ENCODE measurements around the gene ATP11A. TPM values are rescaled to one million over a fixed set of nuclear protein-coding genes. Genes with fewer than 3 reads are reported as not detected.

ATP11A gene
- polyA plus RNA-seq, 4 donors: 3.2 to 79.6 (median 9.5) TPM

DNA sequence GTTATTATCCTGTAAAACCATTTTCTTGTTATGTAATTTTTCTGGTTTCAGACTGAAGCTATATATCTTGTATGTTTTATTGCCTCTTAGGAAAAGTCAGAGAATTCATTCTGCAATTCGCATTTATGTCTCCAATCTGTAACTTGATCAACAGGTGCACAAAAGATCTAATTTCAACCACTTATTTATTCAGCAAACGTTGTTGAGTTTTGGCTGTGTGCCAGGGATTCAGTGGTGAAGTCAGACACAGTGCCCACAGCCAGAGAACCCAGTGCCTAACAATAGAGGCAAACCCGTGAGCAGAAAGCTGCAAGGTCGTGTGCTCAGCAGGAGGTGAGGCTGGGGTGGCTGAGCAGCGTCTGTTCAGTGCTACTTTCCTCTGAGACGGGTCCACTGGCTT, 159.7 kb downstream of the ATP11A start:
- Histone ChIP-seq H3K36me3 (ENCODE audit: control insufficient read depth in 3 of 3, insufficient read depth in 2 of 3, low read depth in 1 of 3, low read length in 3 of 3) (peaks cover 7 to 63% (median 8%) of the 10 kb centered on the region in 3 donors), H3K4me1 (ENCODE audit: control insufficient read depth in 3 of 3, insufficient read depth in 2 of 3, low read depth in 1 of 3, low read length in 2 of 3) (no peaks in the 10 kb centered on the region), H3K27ac (ENCODE audit: low read depth in 1 of 3, low read length in 2 of 3) (no peak overlapping the region), H3K27me3 (ENCODE audit: control insufficient read depth in 3 of 3, insufficient read depth in 3 of 3, low read length in 3 of 3) (no peaks in the 10 kb centered on the region), H3K9me3 (ENCODE audit: control insufficient read depth in 2 of 2, insufficient read depth in 1 of 2, low read depth in 1 of 2, low read length in 1 of 2) (peaks cover 0 to 11% of the 10 kb centered on the region in 2 donors), H3K4me3 (ENCODE audit: low read depth in 1 of 3, low read length in 3 of 3) (no peak overlapping the region)
- WGBS, 3 donors: 62 to 74% (median 69%) methylated on average over 6 of the region's 6 CpGs
- peak in 1 of 2 donors; percentile 3 for DNase-seq
- FAIRE-seq: no peak

DNA sequence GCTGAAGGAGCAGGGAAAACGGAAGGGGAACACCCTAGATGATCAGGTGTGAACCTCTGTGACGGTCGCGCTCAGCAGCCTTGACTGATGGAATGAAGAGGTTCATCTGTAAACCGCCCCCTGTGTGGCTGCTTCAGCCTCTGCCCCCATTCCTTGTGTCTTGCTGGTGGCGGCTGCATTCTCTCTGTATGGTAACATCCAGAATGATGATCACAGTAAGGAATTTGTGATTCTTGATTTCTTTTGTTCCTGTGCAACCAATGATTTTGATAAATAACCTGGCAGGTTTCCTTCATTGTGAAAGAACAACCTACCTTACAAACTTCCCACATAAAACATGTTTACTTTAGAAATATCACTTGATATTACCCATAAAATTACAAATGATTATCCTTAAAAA, 160.4 kb downstream of the ATP11A start:
- Histone ChIP-seq H3K27me3 (ENCODE audit: control insufficient read depth in 3 of 3, insufficient read depth in 3 of 3, low read length in 3 of 3) (no peaks in the 10 kb centered on the region), H3K9me3 (ENCODE audit: control insufficient read depth in 2 of 2, insufficient read depth in 1 of 2, low read depth in 1 of 2, low read length in 1 of 2) (peaks cover 0 to 11% of the 10 kb centered on the region in 2 donors), H3K27ac (ENCODE audit: low read depth in 1 of 3, low read length in 2 of 3) (no peak overlapping the region), H3K4me1 (ENCODE audit: control insufficient read depth in 3 of 3, insufficient read depth in 2 of 3, low read depth in 1 of 3, low read length in 2 of 3) (no peaks in the 10 kb centered on the region), H3K36me3 (ENCODE audit: control insufficient read depth in 3 of 3, insufficient read depth in 2 of 3, low read depth in 1 of 3, low read length in 3 of 3) (peaks cover 7 to 60% (median 8%) of the 10 kb centered on the region in 3 donors), H3K4me3 (ENCODE audit: low read depth in 1 of 3, low read length in 3 of 3) (no peak overlapping the region)
- WGBS, 3 donors: 97% methylated on average over 6 of the region's 6 CpGs
- no peak for FAIRE-seq
- no peak for DNase-seq

DNA sequence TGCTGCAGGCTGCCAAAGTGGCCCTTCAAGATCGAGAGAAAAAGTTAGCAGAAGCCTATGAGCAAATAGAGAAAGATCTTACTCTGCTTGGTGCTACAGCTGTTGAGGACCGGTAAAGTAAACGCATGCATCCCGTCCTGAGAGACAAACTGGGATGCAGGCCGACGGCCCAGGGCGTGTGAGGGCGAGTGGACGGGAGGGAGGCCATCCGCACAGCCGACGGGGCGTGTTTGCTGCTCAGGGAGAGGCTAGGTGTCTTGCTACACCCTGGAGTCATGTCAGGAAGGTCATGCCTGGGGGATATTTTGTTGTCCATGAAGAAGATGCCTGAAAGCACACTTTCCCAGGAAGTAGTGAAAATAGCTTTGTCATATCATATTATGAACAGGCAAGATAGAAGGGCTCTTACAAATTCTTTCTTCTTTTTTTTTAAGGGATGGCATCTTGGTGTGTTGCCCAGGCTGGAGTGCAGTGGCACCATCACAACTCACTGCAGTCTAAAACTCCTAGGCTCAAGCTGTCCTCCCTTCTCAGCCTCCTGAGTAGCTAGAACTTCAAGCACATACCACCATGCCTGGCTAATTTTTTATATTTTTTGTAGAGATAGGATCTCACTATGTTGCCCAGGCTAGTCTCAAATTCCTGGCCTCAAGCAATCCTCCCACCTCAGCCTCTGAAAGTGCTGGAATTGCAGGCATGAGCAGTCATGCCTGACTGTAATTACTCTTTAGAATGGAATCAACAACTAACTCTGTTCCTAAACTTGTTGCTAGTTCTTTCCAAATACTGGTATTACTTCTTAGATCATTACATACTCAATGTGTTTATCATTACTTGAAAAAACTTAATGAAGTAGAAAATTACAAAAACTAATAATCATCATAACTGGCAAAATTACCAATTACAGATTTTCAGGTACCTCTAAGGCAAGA, 161.5 kb downstream of the ATP11A start:
- peaks cover 7 to 58% (median 10%) of the 10 kb centered on the region in 3 donors for H3K36me3 ChIP-seq (ENCODE audit: control insufficient read depth in 3 of 3, insufficient read depth in 2 of 3, low read depth in 1 of 3, low read length in 3 of 3)
- DNase-seq: no peak
- WGBS, 3 donors: 88 to 96% (median 93%) methylated on average over 13 of the region's 13 CpGs

DNA sequence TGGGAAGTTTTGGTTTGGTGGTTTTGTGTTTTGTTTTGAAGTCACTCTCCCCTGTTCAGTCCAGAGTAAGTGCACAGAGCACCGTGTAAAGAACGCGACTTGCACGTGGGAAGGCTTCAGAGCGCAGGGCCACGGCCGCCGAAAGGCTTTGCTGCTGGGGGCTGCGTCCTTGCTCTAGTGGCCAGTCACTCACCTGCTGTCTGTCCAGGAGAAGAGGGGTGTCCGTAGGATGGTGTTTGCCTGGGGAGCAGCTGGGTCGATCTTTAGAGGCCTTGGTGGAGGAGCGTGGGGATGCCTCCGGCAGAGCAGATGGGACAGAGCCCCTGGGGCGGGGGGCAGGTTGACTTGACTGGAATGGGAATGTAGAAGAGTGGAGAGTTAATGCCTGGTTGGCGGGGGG, 162.6 kb downstream of the ATP11A start:
- H3K9me3 ChIP-seq (ENCODE audit: control insufficient read depth in 2 of 2, insufficient read depth in 1 of 2, low read depth in 1 of 2, low read length in 1 of 2): peaks cover 0 to 6% of the 10 kb centered on the region in 2 donors
- peaks cover 7 to 52% (median 11%) of the 10 kb centered on the region in 3 donors for H3K36me3 ChIP-seq (ENCODE audit: control insufficient read depth in 3 of 3, insufficient read depth in 2 of 3, low read depth in 1 of 3, low read length in 3 of 3)

More for the DNA sequence above, 161.5 kb downstream of the ATP11A start:
- Histone ChIP-seq H3K27ac (ENCODE audit: low read depth in 1 of 3, low read length in 2 of 3) (no peak overlapping the region), H3K4me1 (ENCODE audit: control insufficient read depth in 3 of 3, insufficient read depth in 2 of 3, low read depth in 1 of 3, low read length in 2 of 3) (no peaks in the 10 kb centered on the region), H3K4me3 (ENCODE audit: low read depth in 1 of 3, low read length in 3 of 3) (no peak overlapping the region), H3K9me3 (ENCODE audit: control insufficient read depth in 2 of 2, insufficient read depth in 1 of 2, low read depth in 1 of 2, low read length in 1 of 2) (peaks cover 0 to 11% of the 10 kb centered on the region in 2 donors), H3K27me3 (ENCODE audit: control insufficient read depth in 3 of 3, insufficient read depth in 3 of 3, low read length in 3 of 3) (no peaks in the 10 kb centered on the region)
- FAIRE-seq: no peak

DNA sequence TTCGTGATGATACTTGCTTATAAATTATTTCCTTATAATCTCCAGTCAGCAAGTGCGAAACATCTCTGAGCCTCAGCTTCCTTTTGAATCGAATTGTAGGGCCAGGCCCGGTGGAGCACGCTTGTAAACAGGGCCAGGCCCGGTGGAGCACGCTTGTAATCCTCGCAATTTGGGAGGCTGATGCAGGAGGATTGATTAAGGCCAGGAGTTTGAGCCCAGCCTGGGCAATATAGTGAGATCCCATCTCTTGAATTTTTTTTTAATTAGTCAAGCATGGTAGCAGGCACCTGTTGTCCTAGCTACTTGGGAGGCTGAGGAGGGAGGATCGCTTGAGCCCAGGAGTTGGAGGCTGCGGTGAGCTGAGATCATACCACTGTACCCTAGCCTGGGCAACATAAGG, 163.0 kb downstream of the ATP11A start:
- Histone ChIP-seq H3K9me3 (ENCODE audit: control insufficient read depth in 2 of 2, insufficient read depth in 1 of 2, low read depth in 1 of 2, low read length in 1 of 2) (peaks cover 0 to 2% of the 10 kb centered on the region in 2 donors), H3K4me3 (ENCODE audit: low read depth in 1 of 3, low read length in 3 of 3) (no peak overlapping the region), H3K27ac (ENCODE audit: low read depth in 1 of 3, low read length in 2 of 3) (no peak overlapping the region), H3K36me3 (ENCODE audit: control insufficient read depth in 3 of 3, insufficient read depth in 2 of 3, low read depth in 1 of 3, low read length in 3 of 3) (peaks cover 7 to 52% (median 11%) of the 10 kb centered on the region in 3 donors), H3K27me3 (ENCODE audit: control insufficient read depth in 3 of 3, insufficient read depth in 3 of 3, low read length in 3 of 3) (no peaks in the 10 kb centered on the region), H3K4me1 (ENCODE audit: control insufficient read depth in 3 of 3, insufficient read depth in 2 of 3, low read depth in 1 of 3, low read length in 2 of 3) (no peaks in the 10 kb centered on the region)
- FAIRE-seq (no peak), DNase-seq (no peak)
- 95 to 98% (median 98%) methylated on average over 10 of the region's 10 CpGs for WGBS, 3 donors

More for the DNA sequence above, 162.6 kb downstream of the ATP11A start:
- no peaks in the 10 kb centered on the region for H3K4me1 ChIP-seq (ENCODE audit: control insufficient read depth in 3 of 3, insufficient read depth in 2 of 3, low read depth in 1 of 3, low read length in 2 of 3)
- no peak overlapping the region for H3K27ac ChIP-seq (ENCODE audit: low read depth in 1 of 3, low read length in 2 of 3)
- WGBS, 3 donors: 90 to 98% (median 91%) methylated on average over 15 of the region's 15 CpGs
- H3K27me3 ChIP-seq (ENCODE audit: control insufficient read depth in 3 of 3, insufficient read depth in 3 of 3, low read length in 3 of 3): no peaks in the 10 kb centered on the region
- no peak for DNase-seq
- H3K4me3 ChIP-seq (ENCODE audit: low read depth in 1 of 3, low read length in 3 of 3): no peak overlapping the region
- no peak for FAIRE-seq

DNA sequence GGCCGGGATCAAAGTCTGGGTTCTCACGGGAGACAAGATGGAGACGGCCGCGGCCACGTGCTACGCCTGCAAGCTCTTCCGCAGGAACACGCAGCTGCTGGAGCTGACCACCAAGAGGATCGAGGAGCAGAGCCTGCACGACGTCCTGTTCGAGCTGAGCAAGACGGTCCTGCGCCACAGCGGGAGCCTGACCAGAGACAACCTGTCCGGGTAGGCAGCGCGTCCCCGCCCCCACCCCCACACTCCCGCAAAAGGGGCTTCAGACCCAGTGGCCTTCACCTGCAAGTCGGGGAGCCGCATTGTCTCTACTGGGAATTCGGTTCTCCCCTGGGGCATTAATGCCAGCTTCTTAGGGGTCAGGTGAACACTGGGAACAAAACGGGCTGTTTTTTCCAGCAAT, 164.5 kb downstream of the ATP11A start:
- Histone ChIP-seq H3K4me3 (ENCODE audit: low read depth in 1 of 3, low read length in 3 of 3) (no peak overlapping the region), H3K27me3 (ENCODE audit: control insufficient read depth in 3 of 3, insufficient read depth in 3 of 3, low read length in 3 of 3) (no peaks in the 10 kb centered on the region), H3K36me3 (ENCODE audit: control insufficient read depth in 3 of 3, insufficient read depth in 2 of 3, low read depth in 1 of 3, low read length in 3 of 3) (peaks cover 11 to 65% (median 11%) of the 10 kb centered on the region in 3 donors), H3K9me3 (ENCODE audit: control insufficient read depth in 2 of 2, insufficient read depth in 1 of 2, low read depth in 1 of 2, low read length in 1 of 2) (no peaks in the 10 kb centered on the region), H3K4me1 (ENCODE audit: control insufficient read depth in 3 of 3, insufficient read depth in 2 of 3, low read depth in 1 of 3, low read length in 2 of 3) (no peaks in the 10 kb centered on the region), H3K27ac (ENCODE audit: low read depth in 1 of 3, low read length in 2 of 3) (no peak overlapping the region)
- DNase-seq (no peak), FAIRE-seq (no peak)
- WGBS, 3 donors: 94 to 96% (median 95%) methylated on average over 21 to 25 of the region's 25 CpGs

DNA sequence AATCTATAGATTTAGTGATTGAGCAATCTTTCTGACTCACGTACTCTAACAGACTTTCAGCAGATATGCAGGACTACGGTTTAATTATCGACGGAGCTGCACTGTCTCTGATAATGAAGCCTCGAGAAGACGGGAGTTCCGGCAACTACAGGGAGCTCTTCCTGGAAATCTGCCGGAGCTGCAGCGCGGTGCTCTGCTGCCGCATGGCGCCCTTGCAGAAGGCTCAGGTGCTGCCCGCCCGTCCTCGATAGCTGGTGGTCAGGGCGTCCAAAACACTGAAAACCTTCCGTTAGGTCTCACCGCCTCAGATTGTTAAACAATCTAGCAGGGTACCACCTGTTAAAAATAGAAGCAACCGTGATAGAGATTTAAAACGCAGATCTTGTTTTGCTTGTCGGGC, 166.0 kb downstream of the ATP11A start:
- WGBS, 3 donors: 97 to 98% (median 98%) methylated on average over 21 of the region's 21 CpGs
- H3K27ac ChIP-seq (ENCODE audit: low read depth in 1 of 3, low read length in 2 of 3): no peak overlapping the region
- H3K4me3 ChIP-seq (ENCODE audit: low read depth in 1 of 3, low read length in 3 of 3): no peak overlapping the region
- H3K27me3 ChIP-seq (ENCODE audit: control insufficient read depth in 3 of 3, insufficient read depth in 3 of 3, low read length in 3 of 3): no peaks in the 10 kb centered on the region
- H3K4me1 ChIP-seq (ENCODE audit: control insufficient read depth in 3 of 3, insufficient read depth in 2 of 3, low read depth in 1 of 3, low read length in 2 of 3): no peaks in the 10 kb centered on the region
- H3K9me3 ChIP-seq (ENCODE audit: control insufficient read depth in 2 of 2, insufficient read depth in 1 of 2, low read depth in 1 of 2, low read length in 1 of 2): no peaks in the 10 kb centered on the region
- FAIRE-seq (no peak), DNase-seq (no peak)
- H3K36me3 ChIP-seq (ENCODE audit: control insufficient read depth in 3 of 3, insufficient read depth in 2 of 3, low read depth in 1 of 3, low read length in 3 of 3): peaks cover 12 to 67% (median 12%) of the 10 kb centered on the region in 3 donors

DNA sequence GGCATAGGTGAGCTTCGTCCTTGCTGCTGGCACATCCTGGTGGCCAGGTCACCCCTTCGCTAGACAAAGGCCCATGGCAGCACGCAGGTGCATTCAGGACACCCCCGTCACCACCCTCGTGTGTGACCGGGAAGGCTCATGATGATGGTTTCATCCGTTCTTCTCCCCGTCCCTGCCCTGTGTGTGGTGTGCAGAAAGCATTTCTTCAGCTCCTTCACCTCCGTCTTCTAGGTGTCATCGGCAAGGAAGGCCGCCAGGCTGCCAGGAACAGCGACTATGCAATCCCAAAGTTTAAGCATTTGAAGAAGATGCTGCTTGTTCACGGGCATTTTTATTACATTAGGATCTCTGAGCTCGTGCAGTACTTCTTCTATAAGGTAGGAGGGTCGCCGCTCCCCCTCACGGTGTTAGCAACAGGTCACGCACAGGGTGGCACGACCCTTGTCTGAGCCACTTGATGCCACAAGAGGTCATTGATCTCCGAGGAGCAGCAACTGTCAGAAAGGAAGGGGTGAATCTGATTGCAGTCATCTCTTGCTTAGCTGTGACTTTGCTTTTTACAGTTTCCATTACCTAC, 168.2 kb downstream of the ATP11A start:
- 95% methylated on average over 20 of the region's 20 CpGs for WGBS, 3 donors
- H3K27ac ChIP-seq (ENCODE audit: low read depth in 1 of 3, low read length in 2 of 3): no peak overlapping the region
- no peaks in the 10 kb centered on the region for H3K27me3 ChIP-seq (ENCODE audit: control insufficient read depth in 3 of 3, insufficient read depth in 3 of 3, low read length in 3 of 3)
- H3K4me3 ChIP-seq (ENCODE audit: low read depth in 1 of 3, low read length in 3 of 3): no peak overlapping the region
- H3K36me3 ChIP-seq (ENCODE audit: control insufficient read depth in 3 of 3, insufficient read depth in 2 of 3, low read depth in 1 of 3, low read length in 3 of 3): peaks cover 14 to 72% (median 14%) of the 10 kb centered on the region in 3 donors
- no peaks in the 10 kb centered on the region for H3K4me1 ChIP-seq (ENCODE audit: control insufficient read depth in 3 of 3, insufficient read depth in 2 of 3, low read depth in 1 of 3, low read length in 2 of 3)
- DNase-seq (no peak), FAIRE-seq (no peak)
- no peaks in the 10 kb centered on the region for H3K9me3 ChIP-seq (ENCODE audit: control insufficient read depth in 2 of 2, insufficient read depth in 1 of 2, low read depth in 1 of 2, low read length in 1 of 2)

Data from small intestine (tissue), 7 donors.